ENCODE measurements around the gene PLA2R1. TPM values are rescaled to one million over a fixed set of nuclear protein-coding genes. Genes with fewer than 3 reads are reported as not detected.
A peak's percentile ranks its signal among the peaks of the same experiment; 100 is the strongest.

PLA2R1 gene
- total RNA-seq, 1 experiment from 2014 or later: 3.4 TPM

DNA sequence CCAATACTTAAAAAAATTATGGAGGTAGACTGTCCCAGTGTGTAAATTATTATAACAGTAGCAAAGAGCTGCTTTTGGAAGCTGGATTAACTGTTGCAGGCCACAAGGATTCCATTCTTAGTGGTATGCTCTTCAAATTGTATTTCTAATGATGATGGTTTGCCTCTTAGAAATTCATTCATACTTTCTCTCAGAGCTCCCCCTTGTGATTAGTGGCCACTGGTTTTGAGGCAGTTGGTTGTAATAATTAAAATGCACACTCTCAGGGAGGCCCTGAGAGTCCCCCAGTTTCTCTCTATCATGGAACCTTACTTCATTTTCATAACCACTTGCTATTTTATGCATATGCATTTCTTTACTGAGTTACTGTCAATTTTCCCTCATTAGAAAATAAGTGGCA is 122.5 kb downstream of the PLA2R1 start:
- POLR2A ChIA-PET (ENCODE audit: unreplicated experiment): interaction anchor here (0.7 kb wide), 1 partner anchor 20 kb away, joined by 3 read pairs; no protein-coding TSS in a partner anchor
- peak; percentile 79 for ATAC-seq
- Histone ChIP-seq H2AFZ (ENCODE audit: low read length) (no peak overlapping the region), H4K20me1 (ENCODE audit: low read length) (no peaks in the 10 kb centered on the region), H3K36me3 (ENCODE audit: low read depth, low read length) (no peaks in the 10 kb centered on the region), H3K27me3 (ENCODE audit: low read length) (no peaks in the 10 kb centered on the region), H3K9ac (ENCODE audit: low read length) (no peak overlapping the region), H3K4me2 (ENCODE audit: low read length) (no peak overlapping the region), H3K9me3 (ENCODE audit: low read length) (no peaks in the 10 kb centered on the region), H3K79me2 (ENCODE audit: low read length) (no peaks in the 10 kb centered on the region), H3F3A (ENCODE audit: low read length, unreplicated experiment) (no peaks in the 10 kb centered on the region), H3K9me2 (replicated peaks; ENCODE audit: low read length) (no peaks in the 10 kb centered on the region), H3K4me1 (ENCODE audit: insufficient read depth, low read length) (peaks cover 7% of the 10 kb centered on the region; the same call in 1 of the 2 replicates), H3K4me3 (ENCODE audit: low read length) (no peak overlapping the region), H3K27ac (ENCODE audit: low read length) (no peak overlapping the region)
- CTCF ChIA-PET: interaction anchor here (0.7 to 1.5 kb wide), 3 partner anchors 9 to 184 kb away, joined by 3 to 14 read pairs (median 3); no protein-coding TSS in a partner anchor
- intact Hi-C loops (cut with micrococcal nuclease): loop anchor here (1.0 to 5.0 kb wide), 2 partner anchors 133 to 163 kb away; no protein-coding TSS in a partner anchor
- no TSS peak for BruUV-seq (replicated peaks)
- no peak for TF ChIP-seq EZH2 (IDR thresholded peaks at IDR 0.05; ENCODE audit: low read length, unreplicated experiment)
- TF ChIP-seq, protein P1, sequence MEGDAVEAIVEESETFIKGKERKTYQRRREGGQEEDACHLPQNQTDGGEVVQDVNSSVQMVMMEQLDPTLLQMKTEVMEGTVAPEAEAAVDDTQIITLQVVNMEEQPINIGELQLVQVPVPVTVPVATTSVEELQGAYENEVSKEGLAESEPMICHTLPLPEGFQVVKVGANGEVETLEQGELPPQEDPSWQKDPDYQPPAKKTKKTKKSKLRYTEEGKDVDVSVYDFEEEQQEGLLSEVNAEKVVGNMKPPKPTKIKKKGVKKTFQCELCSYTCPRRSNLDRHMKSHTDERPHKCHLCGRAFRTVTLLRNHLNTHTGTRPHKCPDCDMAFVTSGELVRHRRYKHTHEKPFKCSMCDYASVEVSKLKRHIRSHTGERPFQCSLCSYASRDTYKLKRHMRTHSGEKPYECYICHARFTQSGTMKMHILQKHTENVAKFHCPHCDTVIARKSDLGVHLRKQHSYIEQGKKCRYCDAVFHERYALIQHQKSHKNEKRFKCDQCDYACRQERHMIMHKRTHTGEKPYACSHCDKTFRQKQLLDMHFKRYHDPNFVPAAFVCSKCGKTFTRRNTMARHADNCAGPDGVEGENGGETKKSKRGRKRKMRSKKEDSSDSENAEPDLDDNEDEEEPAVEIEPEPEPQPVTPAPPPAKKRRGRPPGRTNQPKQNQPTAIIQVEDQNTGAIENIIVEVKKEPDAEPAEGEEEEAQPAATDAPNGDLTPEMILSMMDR (conservative IDR thresholded peaks at IDR 0.05; ENCODE audit: low read depth, low read length): peak; percentile 75
- no peak for TF ChIP-seq EZH2phosphoT487 (IDR thresholded peaks at IDR 0.05; ENCODE audit: borderline replicate concordance, low read length)
- DNase-seq: peak; percentile 52

DNA sequence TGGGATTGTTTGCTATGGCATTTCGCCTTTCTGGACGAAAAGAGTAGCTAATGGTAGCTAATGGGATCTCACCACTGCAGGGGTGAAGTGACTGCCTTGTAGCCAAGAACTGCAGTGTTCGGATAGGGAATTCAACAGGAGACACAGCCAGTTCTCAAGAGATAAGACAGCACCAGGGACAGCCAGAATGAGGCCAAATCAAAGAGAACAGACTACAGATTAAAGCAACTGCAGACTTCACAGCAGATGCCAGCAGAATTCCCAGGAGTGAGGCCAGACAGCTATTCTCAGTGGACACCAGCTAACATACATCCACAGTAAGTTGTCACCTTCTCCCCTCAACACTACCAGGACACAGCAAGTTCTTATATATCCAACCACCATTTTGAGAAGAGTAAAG is 124.0 kb downstream of the PLA2R1 start:
- no peaks in the 10 kb centered on the region for H3K36me3 ChIP-seq (ENCODE audit: low read depth, low read length)
- H3K9ac ChIP-seq (ENCODE audit: low read length): no peak overlapping the region
- H4K20me1 ChIP-seq (ENCODE audit: low read length): no peaks in the 10 kb centered on the region
- H3K4me3 ChIP-seq (ENCODE audit: low read length): no peak overlapping the region
- ATAC-seq (no peak), DNase-seq (no peak)
- ChIA-PET CTCF (no interaction called here), POLR2A (ENCODE audit: unreplicated experiment) (no interaction called here)
- no peaks in the 10 kb centered on the region for H3K27me3 ChIP-seq (ENCODE audit: low read length)
- no TSS peak for BruUV-seq (replicated peaks)
- no peaks in the 10 kb centered on the region for H3K9me3 ChIP-seq (ENCODE audit: low read length)
- TF ChIP-seq EZH2 (IDR thresholded peaks at IDR 0.05; ENCODE audit: low read length, unreplicated experiment): no peak
- TF ChIP-seq, protein P1 (conservative IDR thresholded peaks at IDR 0.05; ENCODE audit: low read depth, low read length): no peak
- no peak for TF ChIP-seq EZH2phosphoT487 (IDR thresholded peaks at IDR 0.05; ENCODE audit: borderline replicate concordance, low read length)
- H3K4me2 ChIP-seq (ENCODE audit: low read length): no peak overlapping the region
- H3K79me2 ChIP-seq (ENCODE audit: low read length): no peaks in the 10 kb centered on the region
- H3K9me2 ChIP-seq (replicated peaks; ENCODE audit: low read length): no peaks in the 10 kb centered on the region
- no peaks in the 10 kb centered on the region for H3F3A ChIP-seq (ENCODE audit: low read length, unreplicated experiment)
- no peak overlapping the region for H2AFZ ChIP-seq (ENCODE audit: low read length)
- H3K4me1 ChIP-seq (ENCODE audit: insufficient read depth, low read length): no peaks in the 10 kb centered on the region
- no peak overlapping the region for H3K27ac ChIP-seq (ENCODE audit: low read length)
- intact Hi-C loops (cut with micrococcal nuclease): no loop called here

DNA sequence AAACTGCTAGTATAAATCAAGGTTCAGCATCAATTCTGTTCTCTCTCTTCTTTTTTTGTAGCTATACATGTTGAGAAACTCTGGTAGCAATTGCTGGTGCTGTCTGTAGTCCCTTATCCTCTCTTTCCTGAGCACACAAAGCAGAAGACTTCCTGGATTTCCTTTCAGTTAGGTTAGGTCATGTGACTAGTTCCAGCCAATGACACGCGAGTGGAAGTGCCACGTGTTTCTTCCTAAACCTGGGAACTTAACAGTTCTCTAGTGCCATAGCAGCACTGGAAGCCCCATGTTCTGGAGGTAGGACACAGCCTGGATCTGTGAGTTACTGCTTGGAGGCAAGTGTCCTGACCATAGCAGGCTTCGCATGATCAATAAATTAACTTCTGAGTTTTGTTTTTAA is 125.9 kb downstream of the PLA2R1 start:
- POLR2A ChIA-PET (ENCODE audit: unreplicated experiment): no interaction called here
- CTCF ChIA-PET: no interaction called here
- H3K9ac ChIP-seq (ENCODE audit: low read length): no peak overlapping the region
- H3K36me3 ChIP-seq (ENCODE audit: low read depth, low read length): no peaks in the 10 kb centered on the region
- H3K27me3 ChIP-seq (ENCODE audit: low read length): no peaks in the 10 kb centered on the region
- no peak overlapping the region for H2AFZ ChIP-seq (ENCODE audit: low read length)
- TF ChIP-seq, protein P1 (conservative IDR thresholded peaks at IDR 0.05; ENCODE audit: low read depth, low read length): no peak
- no peak for TF ChIP-seq EZH2 (IDR thresholded peaks at IDR 0.05; ENCODE audit: low read length, unreplicated experiment)
- no peak for TF ChIP-seq EZH2phosphoT487 (IDR thresholded peaks at IDR 0.05; ENCODE audit: borderline replicate concordance, low read length)
- no peak overlapping the region for H3K27ac ChIP-seq (ENCODE audit: low read length)
- DNase-seq: no peak
- no peak for ATAC-seq
- H3F3A ChIP-seq (ENCODE audit: low read length, unreplicated experiment): no peaks in the 10 kb centered on the region
- no peaks in the 10 kb centered on the region for H3K9me3 ChIP-seq (ENCODE audit: low read length)
- H3K4me2 ChIP-seq (ENCODE audit: low read length): no peak overlapping the region
- H3K4me1 ChIP-seq (ENCODE audit: insufficient read depth, low read length): no peaks in the 10 kb centered on the region
- intact Hi-C loops (cut with micrococcal nuclease): no loop called here
- BruUV-seq (replicated peaks): no TSS peak
- no peaks in the 10 kb centered on the region for H4K20me1 ChIP-seq (ENCODE audit: low read length)
- no peaks in the 10 kb centered on the region for H3K9me2 ChIP-seq (replicated peaks; ENCODE audit: low read length)
- H3K4me3 ChIP-seq (ENCODE audit: low read length): no peak overlapping the region
- H3K79me2 ChIP-seq (ENCODE audit: low read length): no peaks in the 10 kb centered on the region

All from PC-3 (cell line).